ENCODE data around the gene ACTRT2. TPM values are rescaled to one million over a fixed set of nuclear protein-coding genes. Genes with fewer than 3 reads are reported as not detected.

ACTRT2 gene
- total RNA-seq, 1 experiment from 2014 or later: not detected

DNA sequence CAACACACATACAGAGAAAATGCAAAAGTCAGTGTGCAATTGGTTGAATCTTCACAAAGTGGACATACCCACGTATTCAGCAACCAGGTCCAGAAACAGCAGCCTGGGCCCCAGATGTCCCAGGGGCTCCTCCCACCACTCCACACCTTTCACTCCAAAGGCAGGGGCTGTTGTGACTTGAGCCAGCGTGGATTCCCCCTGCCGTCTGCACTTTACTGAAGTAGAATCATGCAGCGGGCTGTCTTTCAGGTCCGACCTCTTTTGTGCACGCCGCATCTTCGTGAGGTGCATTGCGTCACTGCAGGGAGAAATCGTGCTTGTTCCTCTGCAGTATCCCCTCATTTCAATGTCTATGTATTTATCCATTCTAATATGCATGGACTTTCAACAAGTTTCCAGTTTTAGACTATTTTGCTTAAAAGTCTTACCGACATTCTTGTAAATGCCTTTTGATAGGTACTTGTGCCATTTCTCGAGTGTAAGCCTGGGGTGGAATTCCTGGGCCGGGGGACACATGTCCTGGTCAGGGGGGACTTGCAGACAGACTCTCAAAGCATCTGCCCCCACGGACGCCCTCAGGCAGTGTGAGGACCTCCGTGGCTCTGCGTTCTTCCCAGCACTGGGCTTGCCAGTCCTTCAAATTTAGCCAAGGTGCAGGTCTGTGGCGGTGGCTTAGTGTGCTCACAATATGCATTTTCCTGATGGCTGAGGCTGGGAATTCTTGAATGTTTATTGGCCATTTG, 29.3 kb upstream of the ACTRT2 start:
- Histone ChIP-seq H3K18ac (ENCODE audit: insufficient read length, low read depth, low read length) (no peak overlapping the region), H3K4ac (ENCODE audit: low read depth, low read length) (no peak overlapping the region), H2AK5ac (ENCODE audit: insufficient read length, low read length) (no peak overlapping the region), H3K23ac (ENCODE audit: insufficient read length, low read depth, low read length) (no peak overlapping the region), H2BK12ac (ENCODE audit: insufficient read length, low read depth, low read length) (no peak overlapping the region), H4K91ac (ENCODE audit: insufficient read length, low read depth, low read length) (no peak overlapping the region), H2BK5ac (ENCODE audit: insufficient read length, low read length) (no peak overlapping the region), H3T11ph (ENCODE audit: low read length) (no peak overlapping the region), H2BK15ac (ENCODE audit: low read depth, low read length) (no peak overlapping the region), H2BK20ac (ENCODE audit: low read depth, low read length, poor library complexity, severe bottlenecking) (no peak overlapping the region), H3K9ac (ENCODE audit: extremely low read depth, insufficient read length, low read length) (no peak overlapping the region), H2BK120ac (ENCODE audit: low read depth, low read length, poor library complexity, severe bottlenecking) (no peak overlapping the region), H3K14ac (ENCODE audit: insufficient read depth, low read length) (no peak overlapping the region), H3K4me2 (ENCODE audit: insufficient read depth, insufficient read length, low read length) (no peak overlapping the region), H3K79me2 (ENCODE audit: insufficient read depth, low read length) (no peaks in the 10 kb centered on the region), H2AFZ (ENCODE audit: low read length) (no peak overlapping the region), H4K8ac (replicated peaks; ENCODE audit: insufficient read length, low read depth, low read length) (no peak overlapping the region), H3K27me3 (ENCODE audit: insufficient read depth, low read length) (no peaks in the 10 kb centered on the region), H3K23me2 (ENCODE audit: insufficient read length, low read depth, low read length, poor library complexity, severe bottlenecking) (no peaks in the 10 kb centered on the region), H4K20me1 (ENCODE audit: control insufficient read depth, insufficient read depth, insufficient read length) (no peaks in the 10 kb centered on the region), H3K56ac (ENCODE audit: insufficient read length, low read depth, low read length) (no peak overlapping the region), H3K4me1 (ENCODE audit: insufficient read depth, low read length) (no peaks in the 10 kb centered on the region), H3K9me3 (ENCODE audit: control insufficient read depth, low read depth, low read length) (peaks cover 80% of the 10 kb centered on the region), H4K5ac (ENCODE audit: insufficient read length, low read depth, low read length) (no peak overlapping the region), H3K27ac (ENCODE audit: insufficient read length, low read depth, low read length) (no peak overlapping the region), H3K79me1 (ENCODE audit: insufficient read depth, low read depth, low read length, poor library complexity, severe bottlenecking) (no peaks in the 10 kb centered on the region)
- peaks cover 0 to 23% (median 0%) of the 10 kb centered on the region in 3 experiments; a peak in 3 of 7 replicates for H3K36me3 Mint-ChIP-seq (ENCODE audit: insufficient read depth in 1 of 3, low read depth in 3 of 3)
- H3K27ac Mint-ChIP-seq: no peak overlapping the region
- H3K4me3 Mint-ChIP-seq: no peak overlapping the region; a peak in 1 of 5 replicates
- TF ChIP-seq, protein P1, sequence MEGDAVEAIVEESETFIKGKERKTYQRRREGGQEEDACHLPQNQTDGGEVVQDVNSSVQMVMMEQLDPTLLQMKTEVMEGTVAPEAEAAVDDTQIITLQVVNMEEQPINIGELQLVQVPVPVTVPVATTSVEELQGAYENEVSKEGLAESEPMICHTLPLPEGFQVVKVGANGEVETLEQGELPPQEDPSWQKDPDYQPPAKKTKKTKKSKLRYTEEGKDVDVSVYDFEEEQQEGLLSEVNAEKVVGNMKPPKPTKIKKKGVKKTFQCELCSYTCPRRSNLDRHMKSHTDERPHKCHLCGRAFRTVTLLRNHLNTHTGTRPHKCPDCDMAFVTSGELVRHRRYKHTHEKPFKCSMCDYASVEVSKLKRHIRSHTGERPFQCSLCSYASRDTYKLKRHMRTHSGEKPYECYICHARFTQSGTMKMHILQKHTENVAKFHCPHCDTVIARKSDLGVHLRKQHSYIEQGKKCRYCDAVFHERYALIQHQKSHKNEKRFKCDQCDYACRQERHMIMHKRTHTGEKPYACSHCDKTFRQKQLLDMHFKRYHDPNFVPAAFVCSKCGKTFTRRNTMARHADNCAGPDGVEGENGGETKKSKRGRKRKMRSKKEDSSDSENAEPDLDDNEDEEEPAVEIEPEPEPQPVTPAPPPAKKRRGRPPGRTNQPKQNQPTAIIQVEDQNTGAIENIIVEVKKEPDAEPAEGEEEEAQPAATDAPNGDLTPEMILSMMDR (conservative IDR thresholded peaks at IDR 0.05): no peak
- peaks cover 4% of the 10 kb centered on the region for H3K27me3 Mint-ChIP-seq (ENCODE audit: low read depth)
- DNase-seq: no peak
- WGBS (ENCODE audit: extremely low coverage, insufficient read length, low lambda C conversion rate): no CpG with 5 or more reads among the region's 18 CpGs
- H3K4me1 Mint-ChIP-seq: no peaks in the 10 kb centered on the region
- H3K9me3 Mint-ChIP-seq: peaks cover 35 to 79% of the 10 kb centered on the region in 2 experiments
